Thoracic aorta (tissue), 2 donors: ENCODE measurements around the gene RUNX1. TPM values are rescaled to one million over a fixed set of nuclear protein-coding genes. Genes with fewer than 3 reads are reported as not detected.
A peak's percentile ranks its signal among the peaks of the same experiment; 100 is the strongest.

ENCODE experiments used
- ATAC-seq: fragments of 150-250 bp; one replicate; pipeline ENCODE4 v1.8.0; 2017; ENCODE audit warnings: low read depth; ENCODE audit not compliant: insufficient number of reproducible peaks, low FRiP score
- DNase-seq: peaks from one replicate; pipeline ENCODE4 v3.0.0-alpha.2; 2020; ENCODE audit warnings: low spot score
- H3K27ac ChIP-seq, 2 donors: fragments of 200-600 bp; sonication (generic); 1 replicate in 1 of 2; 2 replicates in 1 of 2; pipeline ENCODE4 v1.5.1; 2016; ENCODE audit warnings: mild to moderate bottlenecking in 2 of 2, moderate library complexity in 2 of 2
- H3K27me3 ChIP-seq: fragments of 200-600 bp; sonication (generic); replicated peaks from 2 replicates; pipeline ENCODE4 v1.6.0; 2016; ENCODE audit warnings: mild to moderate bottlenecking; ENCODE audit not compliant: insufficient read depth
- H3K36me3 ChIP-seq: fragments of 200-600 bp; sonication (generic); one replicate; pipeline ENCODE4 v1.5.1; 2016
- H3K4me1 ChIP-seq, 2 donors: fragments of 200-600 bp; sonication (generic); 1 replicate in 1 of 2; 2 replicates in 1 of 2; pipeline versions ENCODE4 v1.5.1 to v1.6.0; 2016; ENCODE audit warnings: low read depth in 2 of 2, mild to moderate bottlenecking in 1 of 2; ENCODE audit not compliant: control insufficient read depth in 1 of 2
- H3K4me3 ChIP-seq: fragments of 200-600 bp; sonication (generic); 2 replicates; pipeline ENCODE4 v1.5.1; 2016; ENCODE audit warnings: mild to moderate bottlenecking
- H3K9me3 ChIP-seq: fragments of 200-600 bp; sonication (generic); 2 replicates; pipeline ENCODE4 v1.5.1; 2016
- total RNA-seq, 2 donors: library from RNA; depleted of rRNA; stranded (reverse); fragments of >200 nt; gene quantifications; one replicate each; pipeline versions ENCODE4 v1.1.0 to v1.2.3, GENCODE V29; 2016
- TF ChIP-seq, protein P1 (sequence below): fragments of 200-600 bp; sonication (generic); IDR thresholded peaks from one replicate; pipeline ENCODE4 v1.5.1; 2019; ENCODE audit warnings: antibody characterized with exemption

RUNX1 gene
- total RNA-seq, 2 donors from 2014 or later = 47.4 to 64.7 TPM

GRCh38 chr21:34812504-34813265 lies 236.4 kb downstream of the RUNX1 start:
- Histone ChIP-seq H3K27me3 (no peaks in the 10 kb centered on the region), H3K4me1 (peaks cover 2 to 12% of the 10 kb centered on the region in 2 donors), H3K9me3 (no peaks in the 10 kb centered on the region), H3K36me3 (no peaks in the 10 kb centered on the region), H3K4me3 (no peak overlapping the region), H3K27ac (no peak overlapping the region)
- DNase-seq = no peak
- ATAC-seq = no peak
- TF ChIP-seq, protein P1, sequence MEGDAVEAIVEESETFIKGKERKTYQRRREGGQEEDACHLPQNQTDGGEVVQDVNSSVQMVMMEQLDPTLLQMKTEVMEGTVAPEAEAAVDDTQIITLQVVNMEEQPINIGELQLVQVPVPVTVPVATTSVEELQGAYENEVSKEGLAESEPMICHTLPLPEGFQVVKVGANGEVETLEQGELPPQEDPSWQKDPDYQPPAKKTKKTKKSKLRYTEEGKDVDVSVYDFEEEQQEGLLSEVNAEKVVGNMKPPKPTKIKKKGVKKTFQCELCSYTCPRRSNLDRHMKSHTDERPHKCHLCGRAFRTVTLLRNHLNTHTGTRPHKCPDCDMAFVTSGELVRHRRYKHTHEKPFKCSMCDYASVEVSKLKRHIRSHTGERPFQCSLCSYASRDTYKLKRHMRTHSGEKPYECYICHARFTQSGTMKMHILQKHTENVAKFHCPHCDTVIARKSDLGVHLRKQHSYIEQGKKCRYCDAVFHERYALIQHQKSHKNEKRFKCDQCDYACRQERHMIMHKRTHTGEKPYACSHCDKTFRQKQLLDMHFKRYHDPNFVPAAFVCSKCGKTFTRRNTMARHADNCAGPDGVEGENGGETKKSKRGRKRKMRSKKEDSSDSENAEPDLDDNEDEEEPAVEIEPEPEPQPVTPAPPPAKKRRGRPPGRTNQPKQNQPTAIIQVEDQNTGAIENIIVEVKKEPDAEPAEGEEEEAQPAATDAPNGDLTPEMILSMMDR = no peak

DNA sequence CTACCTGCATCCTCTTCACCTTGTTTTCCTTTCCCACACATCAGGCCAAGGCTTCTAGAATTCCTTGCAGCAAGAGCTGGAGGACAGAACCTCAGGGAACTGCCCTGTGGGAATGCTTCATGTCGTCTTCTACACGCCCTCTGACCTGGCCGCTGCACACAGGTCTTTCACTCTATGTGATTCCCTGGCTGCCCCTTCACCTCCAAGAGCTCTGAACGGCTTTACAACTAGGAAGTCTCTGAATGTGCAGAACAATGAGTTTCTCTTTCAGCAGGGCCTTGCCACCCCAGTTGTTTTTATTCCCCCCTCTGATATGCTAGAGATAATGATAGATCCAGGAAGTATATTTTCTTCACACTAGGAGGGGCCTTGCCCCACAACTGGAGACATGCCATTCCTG lies 237.7 kb downstream of the RUNX1 start:
- Histone ChIP-seq H3K9me3 (no peaks in the 10 kb centered on the region), H3K36me3 (no peaks in the 10 kb centered on the region), H3K4me1 (peaks cover 7 to 14% of the 10 kb centered on the region in 2 donors), H3K27me3 (no peaks in the 10 kb centered on the region), H3K4me3 (no peak overlapping the region), H3K27ac (no peak overlapping the region)
- ATAC-seq = no peak
- TF ChIP-seq, protein P1 = no peak
- DNase-seq = no peak

DNA sequence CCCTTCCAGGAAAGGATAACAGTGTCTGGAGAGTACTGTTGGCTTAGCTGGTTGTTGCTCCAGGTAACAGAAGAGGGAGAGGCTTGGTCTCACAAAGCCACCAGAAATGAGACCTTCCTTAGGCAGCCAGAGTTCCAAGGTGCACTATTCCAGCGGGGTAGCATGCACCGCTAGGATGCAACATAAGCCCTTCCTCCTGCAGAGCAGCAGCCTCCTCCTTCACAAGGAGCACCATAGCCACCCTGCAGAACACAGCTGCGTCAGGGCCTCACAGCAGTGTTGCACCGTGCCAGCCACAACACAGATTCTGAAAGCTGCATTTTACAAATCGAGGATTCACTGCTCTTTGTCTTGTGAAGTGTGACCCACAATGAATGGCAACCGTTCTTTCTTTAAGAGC lies 238.3 kb downstream of the RUNX1 start:
- Histone ChIP-seq H3K36me3 (no peaks in the 10 kb centered on the region), H3K4me1 (peaks cover 7 to 14% of the 10 kb centered on the region in 2 donors), H3K9me3 (no peaks in the 10 kb centered on the region), H3K4me3 (no peak overlapping the region), H3K27me3 (no peaks in the 10 kb centered on the region), H3K27ac (no peak overlapping the region)
- no peak for DNase-seq
- ATAC-seq = no peak
- TF ChIP-seq, protein P1 = no peak

DNA sequence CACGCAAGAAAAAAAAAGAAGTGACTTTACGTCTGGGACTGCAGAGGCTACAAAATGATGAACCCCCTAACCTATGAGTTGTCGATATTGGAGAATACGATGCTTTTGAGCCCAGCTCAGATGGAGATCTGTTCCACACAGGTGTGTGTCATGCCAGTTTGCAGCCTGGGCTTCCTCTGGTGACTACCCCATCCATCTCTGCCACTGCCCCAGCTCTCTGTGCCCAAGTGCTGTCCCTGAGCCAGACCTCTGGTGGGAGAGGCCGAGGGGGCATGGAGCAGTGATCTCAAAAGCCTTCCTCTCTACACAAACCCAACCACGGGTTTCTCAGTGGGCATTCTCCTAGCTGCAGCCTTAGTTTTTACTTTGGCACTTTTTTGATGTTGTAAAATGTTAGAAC lies 239.3 kb downstream of the RUNX1 start:
- H3K36me3 ChIP-seq = no peaks in the 10 kb centered on the region
- H3K9me3 ChIP-seq = no peaks in the 10 kb centered on the region
- ATAC-seq (no peak), DNase-seq (no peak)
- no peaks in the 10 kb centered on the region for H3K27me3 ChIP-seq
- no peak overlapping the region for H3K27ac ChIP-seq
- H3K4me3 ChIP-seq = no peak overlapping the region
- TF ChIP-seq, protein P1 = no peak
- peaks cover 7 to 14% of the 10 kb centered on the region in 2 donors for H3K4me1 ChIP-seq

- Histone ChIP-seq H3K4me1 (peaks cover 7 to 14% of the 10 kb centered on the region in 2 donors), H3K36me3 (no peaks in the 10 kb centered on the region), H3K27ac (peak overlapping the region; percentile 57 to 83), H3K4me3 (no peak overlapping the region), H3K9me3 (no peaks in the 10 kb centered on the region), H3K27me3 (no peaks in the 10 kb centered on the region)
- ATAC-seq (no peak), DNase-seq (no peak)
- TF ChIP-seq, protein P1 = no peak
Measured at GRCh38 chr21:34808569-34809204, 240.4 kb downstream of the RUNX1 start.
